Panc1 (cell line): ENCODE measurements around the gene DFFB.

Experiments used
- SIN3A ChIP-seq: IDR thresholded peaks from 2 replicates; pipeline ENCODE4 v1.6.1; 2012; ENCODE audit warnings: low read depth, mild to moderate bottlenecking, low read length, moderate library complexity, borderline replicate concordance; ENCODE audit not compliant: insufficient read depth
- TF ChIP-seq, protein P1 (sequence below): fragments of 450-650 bp; IDR thresholded peaks from 2 replicates; pipeline ENCODE4 v1.5.1; 2017; ENCODE audit warnings: mild to moderate bottlenecking

DNA sequence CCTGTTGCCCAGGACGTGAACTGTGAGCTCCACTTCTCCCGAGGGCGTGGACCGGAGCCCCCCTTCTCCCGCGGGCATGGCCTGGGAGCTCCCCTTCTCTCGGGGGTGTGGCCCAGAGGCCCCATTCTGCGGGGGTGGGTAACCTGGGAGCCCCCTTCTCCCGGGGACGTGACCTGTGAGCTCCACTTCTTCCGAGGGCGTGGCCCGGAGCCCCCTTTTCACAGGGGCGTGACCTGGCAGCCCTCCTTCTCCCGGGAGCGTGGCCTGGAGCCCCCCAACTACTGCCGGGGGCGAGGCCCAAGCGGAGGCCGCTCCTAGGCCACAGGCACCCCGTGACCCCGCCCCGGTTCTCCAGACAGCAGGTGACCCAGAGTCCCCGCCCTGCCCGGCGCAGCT is 42.5 kb downstream of the DFFB start:
- TF ChIP-seq, protein P1, sequence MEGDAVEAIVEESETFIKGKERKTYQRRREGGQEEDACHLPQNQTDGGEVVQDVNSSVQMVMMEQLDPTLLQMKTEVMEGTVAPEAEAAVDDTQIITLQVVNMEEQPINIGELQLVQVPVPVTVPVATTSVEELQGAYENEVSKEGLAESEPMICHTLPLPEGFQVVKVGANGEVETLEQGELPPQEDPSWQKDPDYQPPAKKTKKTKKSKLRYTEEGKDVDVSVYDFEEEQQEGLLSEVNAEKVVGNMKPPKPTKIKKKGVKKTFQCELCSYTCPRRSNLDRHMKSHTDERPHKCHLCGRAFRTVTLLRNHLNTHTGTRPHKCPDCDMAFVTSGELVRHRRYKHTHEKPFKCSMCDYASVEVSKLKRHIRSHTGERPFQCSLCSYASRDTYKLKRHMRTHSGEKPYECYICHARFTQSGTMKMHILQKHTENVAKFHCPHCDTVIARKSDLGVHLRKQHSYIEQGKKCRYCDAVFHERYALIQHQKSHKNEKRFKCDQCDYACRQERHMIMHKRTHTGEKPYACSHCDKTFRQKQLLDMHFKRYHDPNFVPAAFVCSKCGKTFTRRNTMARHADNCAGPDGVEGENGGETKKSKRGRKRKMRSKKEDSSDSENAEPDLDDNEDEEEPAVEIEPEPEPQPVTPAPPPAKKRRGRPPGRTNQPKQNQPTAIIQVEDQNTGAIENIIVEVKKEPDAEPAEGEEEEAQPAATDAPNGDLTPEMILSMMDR, result no peak
- TF ChIP-seq SIN3A, result no peak
